AG09319 (cell line): Measurements from ENCODE around the gene TUBGCP6.

ENCODE experiments used
- DNase-seq: peaks from one replicate; pipeline ENCODE4 v3.0.0-alpha.2; 2010; ENCODE audit warnings: low read depth; ENCODE audit errors: extremely low read depth
- TF ChIP-seq, protein P1 (sequence below): IDR thresholded peaks from 2 replicates; pipeline ENCODE4 v1.5.1; 2011; ENCODE audit warnings: low read depth, mild to moderate bottlenecking, inconsistent platforms, low read length, moderate library complexity

Gene TUBGCP6

DNA sequence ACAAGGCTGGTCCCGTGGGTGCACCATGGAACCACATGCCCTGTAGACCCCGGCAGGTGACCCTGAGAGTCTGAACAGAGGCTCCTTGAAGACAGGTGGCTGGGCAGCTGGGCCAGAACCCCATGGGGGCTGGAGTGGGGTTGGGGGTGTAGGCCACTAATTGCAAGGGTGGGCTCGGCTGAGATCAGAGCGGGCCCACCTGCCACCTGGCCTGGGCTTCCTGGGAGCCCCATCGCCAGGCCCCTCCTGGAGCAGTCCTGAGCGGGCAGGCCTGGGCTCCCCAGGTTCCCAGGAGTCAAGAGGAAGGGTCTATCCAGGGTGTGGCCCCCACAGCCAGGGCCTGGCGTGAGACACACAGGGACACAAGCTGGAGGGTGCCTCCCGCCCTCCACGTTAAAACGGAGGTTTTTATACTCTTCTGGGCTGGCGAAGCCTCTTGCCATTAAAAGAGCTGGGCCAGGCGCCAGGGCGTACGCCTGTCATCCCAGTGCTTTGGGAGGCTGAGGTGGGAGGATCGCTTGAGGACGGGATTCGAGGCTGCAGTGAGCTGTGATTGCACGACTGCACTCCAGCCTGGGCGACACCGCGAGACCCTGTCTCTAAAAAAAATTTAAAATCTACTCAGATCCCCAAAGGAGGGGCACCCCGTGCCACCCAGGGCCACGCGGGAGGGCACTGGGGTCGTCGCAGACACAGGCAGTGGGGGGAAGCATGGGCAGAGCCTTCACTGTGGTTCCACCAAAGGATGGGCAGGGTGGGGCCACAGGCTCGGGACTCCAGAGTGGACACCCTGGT lies 63.9 kb downstream of the TUBGCP6 start:
- TF ChIP-seq, protein P1, sequence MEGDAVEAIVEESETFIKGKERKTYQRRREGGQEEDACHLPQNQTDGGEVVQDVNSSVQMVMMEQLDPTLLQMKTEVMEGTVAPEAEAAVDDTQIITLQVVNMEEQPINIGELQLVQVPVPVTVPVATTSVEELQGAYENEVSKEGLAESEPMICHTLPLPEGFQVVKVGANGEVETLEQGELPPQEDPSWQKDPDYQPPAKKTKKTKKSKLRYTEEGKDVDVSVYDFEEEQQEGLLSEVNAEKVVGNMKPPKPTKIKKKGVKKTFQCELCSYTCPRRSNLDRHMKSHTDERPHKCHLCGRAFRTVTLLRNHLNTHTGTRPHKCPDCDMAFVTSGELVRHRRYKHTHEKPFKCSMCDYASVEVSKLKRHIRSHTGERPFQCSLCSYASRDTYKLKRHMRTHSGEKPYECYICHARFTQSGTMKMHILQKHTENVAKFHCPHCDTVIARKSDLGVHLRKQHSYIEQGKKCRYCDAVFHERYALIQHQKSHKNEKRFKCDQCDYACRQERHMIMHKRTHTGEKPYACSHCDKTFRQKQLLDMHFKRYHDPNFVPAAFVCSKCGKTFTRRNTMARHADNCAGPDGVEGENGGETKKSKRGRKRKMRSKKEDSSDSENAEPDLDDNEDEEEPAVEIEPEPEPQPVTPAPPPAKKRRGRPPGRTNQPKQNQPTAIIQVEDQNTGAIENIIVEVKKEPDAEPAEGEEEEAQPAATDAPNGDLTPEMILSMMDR = no peak

DNA sequence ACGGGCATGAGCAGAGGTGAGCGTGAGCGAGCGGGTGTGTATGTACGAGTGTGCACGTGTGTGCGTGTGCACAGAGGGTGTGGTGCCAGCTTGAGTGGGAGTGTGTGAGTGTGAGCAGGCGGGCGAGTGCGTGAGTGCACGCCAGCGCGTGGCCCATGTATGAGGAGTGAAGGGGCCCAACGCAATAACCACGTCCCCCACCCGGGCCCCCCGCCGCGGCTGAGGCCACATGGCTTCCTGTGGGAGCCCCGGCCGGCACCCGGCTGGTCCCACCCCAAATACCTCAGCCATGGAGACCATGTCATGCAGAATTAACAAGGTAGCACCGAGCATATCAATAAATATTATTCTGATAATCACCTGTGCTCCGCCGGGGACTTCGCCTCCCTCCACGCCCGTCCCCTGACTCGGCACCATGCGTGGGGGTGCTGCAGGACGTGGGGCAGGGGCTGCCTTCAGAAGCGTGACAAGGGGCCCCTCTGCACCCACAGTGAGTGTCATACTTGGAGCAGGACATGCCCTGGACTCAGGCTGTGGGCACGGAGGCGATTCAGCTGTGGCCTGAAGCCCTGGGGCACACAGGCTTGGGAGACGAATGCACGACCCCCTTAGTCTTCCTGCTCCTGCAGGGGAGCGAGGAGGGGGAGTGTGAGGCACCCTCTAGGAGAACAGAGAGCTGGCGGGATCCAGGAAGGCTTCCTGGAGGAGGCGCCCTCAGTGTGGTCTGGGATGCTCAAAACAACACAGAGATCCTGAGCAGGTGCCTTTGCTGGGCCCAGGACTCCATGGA lies 64.7 kb downstream of the TUBGCP6 start:
- no peak for DNase-seq
- TF ChIP-seq, protein P1 = no peak

More for the DNA sequence above, 63.9 kb downstream of the TUBGCP6 start:
- no peak for DNase-seq

DNA sequence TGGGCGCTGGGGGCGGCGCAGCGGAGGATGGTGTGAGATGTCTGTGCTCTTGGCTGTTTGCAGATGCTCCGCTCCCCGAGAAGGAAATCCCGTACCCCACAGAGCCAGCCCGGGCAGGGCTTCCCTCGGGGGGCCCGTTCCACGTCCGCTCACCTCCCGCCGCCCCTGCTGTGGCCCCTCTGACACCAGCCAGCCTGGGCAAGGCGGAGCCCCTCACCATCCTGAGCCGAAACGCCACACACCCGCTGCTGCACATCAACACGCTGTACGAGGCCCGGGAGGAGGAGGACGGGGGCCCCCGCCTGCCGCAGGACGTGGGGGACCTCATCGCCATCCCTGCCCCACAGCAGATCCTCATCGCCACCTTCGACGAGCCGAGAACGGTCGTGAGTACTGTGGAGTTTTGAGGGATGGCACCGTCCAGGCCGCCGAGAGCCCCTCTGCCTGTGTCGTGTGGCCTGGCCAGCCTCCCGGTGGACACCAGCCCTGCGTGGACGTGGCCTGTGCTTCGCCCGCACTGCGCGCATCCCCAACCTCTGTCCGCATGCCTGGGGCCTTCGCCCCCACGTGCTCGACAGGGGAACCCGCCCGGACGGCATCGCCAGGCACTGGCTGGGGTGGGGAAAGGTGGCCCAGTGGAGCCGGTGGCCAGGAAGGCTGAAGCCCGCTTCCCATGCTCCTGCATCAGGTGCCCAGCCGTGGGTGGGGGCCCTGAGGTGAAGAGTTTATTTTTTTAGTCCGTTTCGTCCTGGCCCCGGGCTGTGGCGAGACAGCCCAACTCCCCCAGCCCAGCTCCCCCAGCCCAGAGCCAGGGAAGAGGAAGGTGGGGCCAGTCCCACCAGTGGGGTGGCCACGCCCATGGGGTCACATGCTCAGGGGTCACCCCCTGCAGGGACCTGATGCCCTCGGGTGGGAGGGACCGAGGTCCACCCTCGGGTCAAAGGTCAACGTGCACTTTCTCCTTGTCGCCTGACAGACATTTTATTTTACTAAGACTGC lies 65.7 kb downstream of the TUBGCP6 start:
- TF ChIP-seq, protein P1 = no peak
- no peak for DNase-seq

DNA sequence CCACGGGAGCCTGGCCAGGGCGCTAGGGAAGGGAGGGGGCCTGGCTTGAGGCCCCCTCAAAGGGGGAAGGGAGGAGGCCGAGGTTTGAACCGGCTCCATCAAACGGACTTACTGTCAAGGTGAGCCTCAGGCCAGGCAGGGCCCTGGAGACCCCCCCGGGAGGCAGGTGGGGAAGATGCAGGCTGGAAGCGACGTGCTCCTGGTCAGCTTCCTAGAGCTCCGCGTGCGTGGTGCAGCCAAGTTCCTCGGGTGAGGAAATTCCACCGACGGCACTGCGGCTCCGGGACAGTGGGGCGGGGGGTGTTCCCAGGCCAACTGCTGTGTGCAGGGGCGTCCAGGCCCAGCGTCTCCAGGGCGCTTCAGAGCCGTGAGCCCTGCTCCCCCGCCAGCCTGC lies 66.4 kb downstream of the TUBGCP6 start:
- TF ChIP-seq, protein P1 = no peak
- no peak for DNase-seq

DNA sequence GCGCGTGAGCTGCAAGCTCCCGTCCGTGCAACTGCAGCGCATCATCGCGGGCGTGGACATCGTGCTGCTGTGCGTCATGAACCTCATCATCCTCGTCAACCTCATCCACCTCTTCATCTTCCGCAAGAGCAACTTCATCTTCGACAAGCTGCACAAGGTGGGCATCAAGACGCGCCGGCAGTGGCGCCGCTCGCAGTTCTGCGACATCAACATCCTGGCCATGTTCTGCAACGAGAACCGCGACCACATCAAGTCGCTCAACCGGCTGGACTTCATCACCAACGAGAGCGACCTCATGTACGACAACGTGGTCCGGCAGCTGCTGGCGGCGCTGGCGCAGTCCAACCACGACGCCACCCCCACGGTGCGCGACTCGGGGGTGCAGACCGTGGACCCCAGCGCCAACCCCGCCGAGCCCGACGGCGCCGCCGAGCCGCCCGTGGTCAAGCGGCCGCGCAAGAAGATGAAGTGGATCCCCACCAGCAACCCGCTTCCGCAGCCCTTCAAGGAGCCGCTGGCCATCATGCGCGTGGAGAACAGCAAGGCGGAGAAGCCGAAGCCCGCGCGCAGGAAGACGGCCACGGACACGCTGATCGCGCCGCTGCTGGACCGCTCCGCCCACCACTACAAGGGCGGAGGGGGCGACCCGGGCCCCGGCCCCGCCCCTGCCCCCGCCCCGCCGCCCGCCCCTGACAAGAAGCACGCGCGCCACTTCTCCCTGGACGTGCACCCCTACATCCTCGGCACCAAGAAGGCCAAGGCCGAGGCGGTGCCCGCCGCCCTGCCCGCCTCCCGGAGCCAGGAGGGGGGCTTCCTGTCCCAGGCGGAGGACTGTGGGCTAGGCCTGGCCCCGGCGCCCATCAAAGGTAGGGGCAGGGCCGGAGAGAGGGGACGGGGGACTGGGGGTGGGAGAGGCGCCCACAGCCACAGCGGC lies 67.0 kb downstream of the TUBGCP6 start:
- TF ChIP-seq, protein P1 = no peak

DNA sequence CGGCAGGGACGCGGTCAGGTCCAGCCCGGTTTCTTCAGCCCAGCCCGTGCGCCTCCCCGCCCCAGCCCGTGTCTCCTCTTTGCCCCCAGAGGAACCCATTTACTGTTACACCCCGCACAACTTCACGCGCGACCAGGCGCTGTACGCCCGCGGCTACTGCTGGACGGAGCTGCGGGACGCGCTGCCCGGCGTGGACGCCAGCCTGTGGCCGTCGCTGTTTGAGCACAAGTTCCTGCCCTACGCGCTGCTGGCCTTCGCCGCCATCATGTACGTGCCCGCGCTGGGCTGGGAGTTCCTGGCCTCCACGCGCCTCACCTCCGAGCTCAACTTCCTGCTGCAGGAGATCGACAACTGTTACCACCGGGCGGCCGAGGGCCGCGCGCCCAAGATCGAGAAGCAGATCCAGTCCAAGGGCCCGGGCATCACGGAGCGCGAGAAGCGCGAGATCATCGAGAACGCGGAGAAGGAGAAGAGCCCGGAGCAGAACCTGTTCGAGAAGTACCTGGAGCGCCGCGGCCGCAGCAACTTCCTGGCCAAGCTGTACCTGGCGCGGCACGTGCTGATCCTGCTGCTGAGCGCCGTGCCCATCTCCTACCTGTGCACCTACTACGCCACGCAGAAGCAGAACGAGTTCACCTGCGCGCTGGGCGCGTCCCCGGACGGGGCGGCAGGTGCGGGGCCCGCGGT lies 67.8 kb downstream of the TUBGCP6 start:
- TF ChIP-seq, protein P1 = no peak
- DNase-seq = no peak

More for the DNA sequence above, 67.0 kb downstream of the TUBGCP6 start:
- DNase-seq = no peak
